ENCODE measurements around the gene TTLL7.
"Not testable (repeated sequence)": the region's sequence is repeated elsewhere in the genome, so short reads cannot be mapped to it uniquely, and the experiment has no call there.

TTLL7 gene

DNA sequence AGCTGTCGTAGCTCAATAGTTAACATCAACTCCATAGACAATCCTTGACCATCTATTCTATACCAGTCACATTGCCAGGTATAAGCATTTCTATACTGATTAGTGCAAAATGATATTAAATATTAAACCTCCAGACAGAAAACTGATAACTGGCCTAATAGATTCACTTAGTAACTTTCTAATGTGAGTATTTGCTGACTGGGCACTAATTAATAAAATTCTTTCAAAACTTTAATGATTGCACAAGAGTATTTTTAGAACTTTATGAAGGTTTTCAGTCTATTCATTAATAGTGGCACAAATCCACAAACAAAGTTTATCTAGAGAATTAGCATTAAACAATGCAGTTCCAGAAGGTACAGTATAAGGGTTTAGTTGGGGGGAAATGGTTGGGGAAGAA is 79.1 kb downstream of the TTLL7 start:
- no peak for TF ChIP-seq CTCF (IDR thresholded peaks at IDR 0.05; ENCODE audit: low read depth, low read length, missing control alignments)
- in situ Hi-C loops (cut with HindIII; ENCODE audit: low sequenced_read_pairs): no loop called here
- H3K4me3 ChIP-seq (ENCODE audit: low read depth, low read length): no peak overlapping the region
- no peak for DNase-seq (ENCODE audit: low read depth)

- H3K4me3 ChIP-seq (ENCODE audit: low read depth, low read length): no peak overlapping the region
- TF ChIP-seq CTCF (IDR thresholded peaks at IDR 0.05; ENCODE audit: low read depth, low read length, missing control alignments): no peak
- no peak for DNase-seq (ENCODE audit: low read depth)
- in situ Hi-C loops (cut with HindIII; ENCODE audit: low sequenced_read_pairs): no loop called here
These were observed 80.1 kb downstream of the TTLL7 start for GRCh38 chr1:83918688-83919285.

GRCh38 chr1:83917959-83918358 is 81.0 kb downstream of the TTLL7 start:
- in situ Hi-C loops (cut with HindIII; ENCODE audit: low sequenced_read_pairs): no loop called here
- no peak for DNase-seq (ENCODE audit: low read depth)
- TF ChIP-seq CTCF (IDR thresholded peaks at IDR 0.05; ENCODE audit: low read depth, low read length, missing control alignments): no peak
- H3K4me3 ChIP-seq (ENCODE audit: low read depth, low read length): no peak overlapping the region

DNA sequence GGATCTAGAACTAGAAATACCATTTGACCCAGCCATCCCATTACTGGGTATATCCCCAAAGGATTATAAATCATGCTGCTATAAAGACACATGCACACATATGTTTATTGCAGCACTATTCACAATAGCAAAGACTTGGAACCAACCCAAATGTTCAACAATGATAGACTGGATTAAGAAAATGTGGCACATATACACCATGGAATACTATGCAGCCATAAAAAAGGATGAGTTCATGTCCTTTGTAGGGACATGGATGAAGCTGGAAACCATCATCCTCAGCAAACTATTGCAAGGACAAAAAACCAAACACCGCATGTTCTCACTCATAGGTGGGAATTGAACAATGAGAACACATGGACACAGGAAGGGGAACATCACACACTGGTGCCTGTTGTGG is 82.8 kb downstream of the TTLL7 start:
- DNase-seq (ENCODE audit: low read depth); in situ Hi-C loops (cut with HindIII; ENCODE audit: low sequenced_read_pairs); H3K4me3 ChIP-seq (ENCODE audit: low read depth, low read length): not testable (repeated sequence)

DNA sequence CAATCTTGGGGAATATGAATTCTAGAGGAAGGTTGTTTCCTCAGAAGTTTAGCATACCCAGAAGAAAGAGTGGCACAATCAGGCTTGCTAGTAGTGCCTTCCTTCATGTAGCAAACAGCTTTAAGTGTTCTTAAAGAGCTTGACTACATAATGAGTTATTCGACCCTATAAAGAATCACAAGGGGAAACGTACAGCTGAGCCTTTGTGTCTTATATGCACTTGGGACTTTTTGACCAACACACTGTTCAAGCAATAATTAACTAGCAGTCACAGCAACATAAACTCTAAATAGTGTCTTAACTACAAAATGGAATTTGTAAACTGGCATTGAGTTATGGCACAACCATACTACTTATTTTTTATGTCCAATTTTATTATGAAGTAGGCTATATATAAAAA is 86.1 kb downstream of the TTLL7 start:
- in situ Hi-C loops (cut with HindIII; ENCODE audit: low sequenced_read_pairs): loop anchor here (5.0 kb wide), 1 partner anchor 524 kb away; no protein-coding TSS in a partner anchor
- DNase-seq (ENCODE audit: low read depth): no peak
- no peak overlapping the region for H3K4me3 ChIP-seq (ENCODE audit: low read depth, low read length)
- no peak for TF ChIP-seq CTCF (IDR thresholded peaks at IDR 0.05; ENCODE audit: low read depth, low read length, missing control alignments)

- DNase-seq (ENCODE audit: low read depth): no peak
- no peak for TF ChIP-seq CTCF (IDR thresholded peaks at IDR 0.05; ENCODE audit: low read depth, low read length, missing control alignments)
- in situ Hi-C loops (cut with HindIII; ENCODE audit: low sequenced_read_pairs): loop anchor here (5.0 kb wide), 1 partner anchor 527 kb away; no protein-coding TSS in a partner anchor
These were observed 88.5 kb downstream of the TTLL7 start for GRCh38 chr1:83910461-83910860.

GRCh38 chr1:83909687-83910086 is 89.2 kb downstream of the TTLL7 start:
- in situ Hi-C loops (cut with HindIII; ENCODE audit: low sequenced_read_pairs): loop anchor here (5.0 kb wide), 1 partner anchor 528 kb away; no protein-coding TSS in a partner anchor
- no peak overlapping the region for H3K4me3 ChIP-seq (ENCODE audit: low read depth, low read length)
- TF ChIP-seq CTCF (IDR thresholded peaks at IDR 0.05; ENCODE audit: low read depth, low read length, missing control alignments): no peak
- no peak for DNase-seq (ENCODE audit: low read depth)

More at GRCh38 chr1:83910461-83910860, 88.5 kb downstream of the TTLL7 start:
- H3K4me3 ChIP-seq (ENCODE audit: low read depth, low read length): no peak overlapping the region
